HL-60 (cell line): ENCODE results near the gene KRTAP5-9.

Experiments used
- DNase-seq, 2 experiments: peaks; one replicate each; pipeline ENCODE4 v3.0.0-alpha.2; 2010 to 2020; ENCODE audit warnings: low read depth in 1 of 2, low spot score in 1 of 2
- H3K27ac ChIP-seq: fragments of 250-450 bp; sonication (Bioruptor Pico); replicated peaks from 2 replicates; pipeline ENCODE4 v1.5.1; 2020; ENCODE audit warnings: mild to moderate bottlenecking, moderate library complexity
- H3K27me3 ChIP-seq: fragments of 250-450 bp; sonication (Bioruptor Pico); 2 replicates; pipeline ENCODE4 v1.5.1; 2021; ENCODE audit warnings: mild to moderate bottlenecking, moderate library complexity; ENCODE audit not compliant: insufficient read depth, poor library complexity, severe bottlenecking
- H3K4me3 ChIP-seq: replicated peaks from 2 replicates; pipeline ENCODE4 v1.5.1; 2011; ENCODE audit warnings: mild to moderate bottlenecking, control low read depth, low read length; ENCODE audit not compliant: insufficient read depth
- CTCF ChIP-seq: IDR thresholded peaks from one replicate; pipeline ENCODE4 v1.5.1; 2011; ENCODE audit warnings: low read length, control low read depth, inconsistent platforms; ENCODE audit not compliant: insufficient read depth
- GABPA ChIP-seq: IDR thresholded peaks from 2 replicates; pipeline ENCODE4 v1.6.1; 2012; ENCODE audit warnings: low read depth
- POLR2AphosphoS5 ChIP-seq: IDR thresholded peaks from 2 replicates; pipeline ENCODE4 v1.6.1; 2012; ENCODE audit warnings: low read depth
- REST ChIP-seq: IDR thresholded peaks from 2 replicates; pipeline ENCODE4 v1.6.1; 2012; ENCODE audit warnings: low read depth; ENCODE audit not compliant: insufficient replicate concordance
- SPI1 ChIP-seq: IDR thresholded peaks from 2 replicates; pipeline ENCODE4 v1.6.1; 2012; ENCODE audit warnings: low read depth, mild to moderate bottlenecking, borderline replicate concordance

KRTAP5-9 gene

GRCh38 chr11:71557257-71557656 lies 9.0 kb downstream of the KRTAP5-9 start:
- no peaks in the 10 kb centered on the region for H3K27me3 ChIP-seq
- H3K27ac ChIP-seq: no peak overlapping the region
- no peak for TF ChIP-seq POLR2AphosphoS5
- no peak for TF ChIP-seq CTCF
- no peak for TF ChIP-seq GABPA
- TF ChIP-seq SPI1: no peak
- TF ChIP-seq REST: no peak
- DNase-seq: no peak
- no peak overlapping the region for H3K4me3 ChIP-seq

- TF ChIP-seq REST (no peak), SPI1 (no peak), POLR2AphosphoS5 (no peak), GABPA (no peak), CTCF (no peak)
- Histone ChIP-seq H3K27ac (no peak overlapping the region), H3K27me3 (no peaks in the 10 kb centered on the region), H3K4me3 (no peak overlapping the region)
- DNase-seq: no peak
Observed at GRCh38 chr11:71558996-71559395, 10.8 kb downstream of the KRTAP5-9 start.

GRCh38 chr11:71562120-71562519 lies 13.9 kb downstream of the KRTAP5-9 start:
- TF ChIP-seq CTCF (no peak), POLR2AphosphoS5 (no peak), SPI1 (no peak), REST (no peak), GABPA (no peak)
- no peak overlapping the region for H3K4me3 ChIP-seq
- no peaks in the 10 kb centered on the region for H3K27me3 ChIP-seq
- no peak overlapping the region for H3K27ac ChIP-seq
- DNase-seq: no peak
